Thyroid gland (tissue), 4 donors: ENCODE results near the gene PDPK1. TPM values are rescaled to one million over a fixed set of nuclear protein-coding genes. Genes with fewer than 3 reads are reported as not detected.

Experiments used
- DNase-seq, 2 donors: peaks; one replicate each; pipeline ENCODE4 v3.0.0-alpha.2; 2019
- H3K27ac ChIP-seq, 3 donors: fragments of 200-600 bp; sonication (generic); 1 replicate in 2 of 3; 2 replicates in 1 of 3; pipeline ENCODE4 v1.5.1; 2016 to 2019; ENCODE audit warnings: mild to moderate bottlenecking in 1 of 3, moderate library complexity in 1 of 3
- H3K27me3 ChIP-seq: fragments of 200-600 bp; sonication (generic); one replicate; pipeline ENCODE4 v1.5.1; 2019
- H3K36me3 ChIP-seq, 2 donors: fragments of 200-600 bp; sonication (generic); one replicate each; pipeline ENCODE4 v1.5.1; 2016 to 2019
- H3K4me1 ChIP-seq, 2 donors: fragments of 200-600 bp; sonication (generic); one replicate each; pipeline ENCODE4 v1.5.1; 2017 to 2019
- H3K4me3 ChIP-seq, 3 donors: fragments of 200-600 bp; sonication (generic); replicated peaks in 1 of 3; 1 replicate in 2 of 3; 2 replicates in 1 of 3; pipeline ENCODE4 v1.5.1; 2016; ENCODE audit warnings: mild to moderate bottlenecking in 1 of 3
- H3K9me3 ChIP-seq: fragments of 200-600 bp; sonication (generic); one replicate; pipeline ENCODE4 v1.5.1; 2017
- CTCF ChIP-seq, 6 experiments: fragments of 200-600 bp in 3 of 6; fragments of 450-650 bp in 3 of 6; sonication (generic) in 3 of 6; IDR thresholded peaks; one replicate each; pipeline ENCODE4 v1.5.1; 2016 to 2019; ENCODE audit warnings: antibody characterized with exemption in 6 of 6, mild to moderate bottlenecking in 2 of 6, inconsistent platforms in 1 of 6, moderate library complexity in 1 of 6
- POLR2A ChIP-seq, 2 donors: fragments of 450-650 bp; IDR thresholded peaks; one replicate each; pipeline ENCODE4 v1.6.1; 2017; ENCODE audit warnings: antibody characterized with exemption in 2 of 2, mild to moderate bottlenecking in 2 of 2, moderate library complexity in 1 of 2
- WGBS, 2 donors: methylation state at CpG; one replicate each; pipeline ENCODE4 v1.1.5; 2017; 5-methylcytosine and 5-hydroxymethylcytosine counted together
- intact Hi-C: fragments of 100-400 bp; cut with DNase I; formaldehyde crosslinking; loops from one replicate; pipeline ENCODE4 v1.15.1; 2023
- total RNA-seq, 4 donors: library from RNA; depleted of rRNA; stranded (reverse); fragments of >200 nt; gene quantifications; one replicate each; pipeline ENCODE4 v1.2.3, GENCODE V29; 2016

The PDPK1 gene
- total RNA-seq, result 10 to 100 TPM; 33.3 to 89.0 (median 39.5) TPM

- 0 to 1% methylated on average over 16 to 22 of the region's 126 CpGs for WGBS, 2 donors
- Histone ChIP-seq H3K36me3 (no peaks in the 10 kb centered on the region), H3K4me3 (peak within 1 kb of the TSS in 2 of 3 donors; percentile 27 to 51), H3K27me3 (no peaks in the 10 kb centered on the region), H3K27ac (peak within 1 kb of the TSS; percentile 30 to 81 (median 48)), H3K9me3 (no peaks in the 10 kb centered on the region), H3K4me1 (peaks cover 15 to 51% of the 10 kb centered on the region in 2 donors)
- peak; percentile 93 to 94 for DNase-seq
- intact Hi-C loops, result no loop called here
- TF ChIP-seq POLR2A (IDR thresholded peaks at IDR 0.05), result peak in 1 of 2 donors; percentile 55
- TF ChIP-seq CTCF (IDR thresholded peaks at IDR 0.05), result no peak
Observed at GRCh38 chr16:2537451-2538379, at the start of gene PDPK1. TSS of gene PDPK1 (plus strand) at chr16:2538021. CDS start at chr16:2538113, 92 bp downstream.

- no peaks in the 10 kb centered on the region for H3K27me3 ChIP-seq
- H3K9me3 ChIP-seq, result no peaks in the 10 kb centered on the region
- no peak for DNase-seq
- H3K4me1 ChIP-seq, result peaks cover 37 to 70% of the 10 kb centered on the region in 2 donors
- TF ChIP-seq CTCF (IDR thresholded peaks at IDR 0.05) (no peak), POLR2A (IDR thresholded peaks at IDR 0.05) (no peak)
- H3K27ac ChIP-seq, result peak overlapping the region in 1 of 3 donors; percentile 61
- intact Hi-C loops, result no loop called here
- no peaks in the 10 kb centered on the region for H3K36me3 ChIP-seq
- no peak overlapping the region for H3K4me3 ChIP-seq
- WGBS, 2 donors, result 93 to 94% methylated on average over 13 to 16 of the region's 16 CpGs
Observed at GRCh38 chr16:2489581-2489980, 48.2 kb upstream of the PDPK1 start.

GRCh38 chr16:2490190-2491105 is 47.4 kb upstream of the PDPK1 start:
- TF ChIP-seq POLR2A (IDR thresholded peaks at IDR 0.05), result no peak
- Histone ChIP-seq H3K4me3 (no peak overlapping the region), H3K4me1 (peaks cover 35 to 67% of the 10 kb centered on the region in 2 donors), H3K27me3 (no peaks in the 10 kb centered on the region), H3K36me3 (no peaks in the 10 kb centered on the region), H3K9me3 (no peaks in the 10 kb centered on the region), H3K27ac (peak overlapping the region; percentile 47 to 74 (median 61))
- peak; percentile 74 to 77 for DNase-seq
- WGBS, 2 donors, result 50 to 64% methylated on average over 8 to 20 of the region's 23 CpGs
- intact Hi-C loops, result no loop called here

- intact Hi-C loops, result no loop called here
Observed at GRCh38 chr16:2492292-2492691, 45.5 kb upstream of the PDPK1 start.

More at GRCh38 chr16:2492292-2492691, 45.5 kb upstream of the PDPK1 start:
- Histone ChIP-seq H3K4me1 (peaks cover 31 to 62% of the 10 kb centered on the region in 2 donors), H3K4me3 (no peak overlapping the region), H3K36me3 (peaks cover 0 to 10% of the 10 kb centered on the region in 2 donors), H3K27me3 (no peaks in the 10 kb centered on the region), H3K27ac (peak overlapping the region in 1 of 3 donors; percentile 58), H3K9me3 (no peaks in the 10 kb centered on the region)
- DNase-seq, result no peak
- TF ChIP-seq POLR2A (IDR thresholded peaks at IDR 0.05) (no peak), CTCF (IDR thresholded peaks at IDR 0.05) (no peak)
- 91 to 95% methylated on average over 13 of the region's 13 CpGs for WGBS, 2 donors
